NCI-H82 treated with DMSO at 0.1 percent for 48 hours (cell line): Measurements from ENCODE around the gene MIF.
A peak's percentile ranks its signal among the peaks of the same experiment; 100 is the strongest.
"Not testable (repeated sequence)": the region's sequence is repeated elsewhere in the genome, so short reads cannot be mapped to it uniquely, and the experiment has no call there.

Experiments used
- DNase-seq: peaks from one replicate; lab custom pipeline; 2025; ENCODE audit not compliant: unreplicated experiment; lab: John Stamatoyannopoulos, UW

MIF gene

GRCh38 chr22:23900227-23900626 lies 6.0 kb downstream of the MIF start:
- not testable (repeated sequence) for DNase-seq

- DNase-seq = no peak
Observed at GRCh38 chr22:23901600-23901999, 7.4 kb downstream of the MIF start.

- DNase-seq = no peak
Observed at GRCh38 chr22:23903328-23903971, 9.3 kb downstream of the MIF start.

GRCh38 chr22:23904573-23905254 lies 10.5 kb downstream of the MIF start:
- DNase-seq = no peak

- DNase-seq = no peak
Observed at GRCh38 chr22:23906641-23907040, 12.5 kb downstream of the MIF start.

- DNase-seq = not testable (repeated sequence)
Observed at GRCh38 chr22:23907423-23907822, 13.2 kb downstream of the MIF start.

- no peak for DNase-seq
Observed at GRCh38 chr22:23908587-23909205, 14.5 kb downstream of the MIF start.

- DNase-seq = no peak
Observed at GRCh38 chr22:23909296-23909898, 15.2 kb downstream of the MIF start.

- DNase-seq = no peak
Observed at GRCh38 chr22:23910496-23911190, 16.5 kb downstream of the MIF start.

GRCh38 chr22:23911318-23911980 lies 17.3 kb downstream of the MIF start:
- DNase-seq = no peak

- no peak for DNase-seq
Observed at GRCh38 chr22:23912293-23912903, 18.2 kb downstream of the MIF start.

GRCh38 chr22:23913306-23913660 lies 19.1 kb downstream of the MIF start:
- no peak for DNase-seq

- DNase-seq = peak; percentile 91
Observed at GRCh38 chr22:23913661-23914353, 19.6 kb downstream of the MIF start.

- DNase-seq = no peak
Observed at GRCh38 chr22:23915290-23915689, 21.1 kb downstream of the MIF start.

GRCh38 chr22:23920267-23920611 lies 26.1 kb downstream of the MIF start:
- not testable (repeated sequence) for DNase-seq

GRCh38 chr22:23921586-23922201 lies 27.5 kb downstream of the MIF start:
- not testable (repeated sequence) for DNase-seq

- DNase-seq = no peak
Observed at GRCh38 chr22:23922921-23923320, 28.7 kb downstream of the MIF start.

- DNase-seq = no peak
Observed at GRCh38 chr22:23925020-23925606, 30.9 kb downstream of the MIF start.

- DNase-seq = no peak
Observed at GRCh38 chr22:23926561-23926960, 32.4 kb downstream of the MIF start.
